Measurements from ENCODE around the gene TASOR2. TPM values are rescaled to one million over a fixed set of nuclear protein-coding genes. Genes with fewer than 3 reads are reported as not detected.

TASOR2 gene
- total RNA-seq, 4 donors from 2014 or later, result 51.8 to 71.8 (median 64.2) TPM

DNA sequence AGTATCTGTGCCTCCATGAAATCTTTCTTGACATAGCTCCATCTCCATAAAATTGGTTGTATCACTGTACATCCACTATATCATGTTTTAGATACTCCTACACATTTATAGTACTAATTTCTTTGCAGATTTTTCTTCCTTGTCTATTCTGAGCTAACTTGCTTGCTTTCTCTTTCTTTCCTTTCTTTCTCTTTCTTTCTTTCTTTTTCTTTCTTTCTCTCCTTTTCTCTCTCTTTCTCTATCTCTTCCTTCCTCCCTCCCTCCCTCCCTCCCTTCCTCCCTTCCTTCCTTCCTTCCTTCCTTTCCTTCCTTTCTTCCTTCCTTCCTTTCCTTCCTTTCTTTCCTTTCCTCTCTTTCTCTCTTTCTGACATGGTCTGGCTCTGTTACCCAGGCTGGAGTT is 23.7 kb downstream of the TASOR2 start:
- Histone ChIP-seq H3K4me1 (peaks cover 0 to 14% (median 0%) of the 10 kb centered on the region in 3 donors), H3K4me3 (no peak overlapping the region), H3K27me3 (no peaks in the 10 kb centered on the region), H3K9me3 (no peaks in the 10 kb centered on the region), H3K36me3 (no peaks in the 10 kb centered on the region), H3K27ac (no peak overlapping the region)
- TF ChIP-seq POLR2A (IDR thresholded peaks at IDR 0.05) (no peak), POLR2AphosphoS5 (IDR thresholded peaks at IDR 0.05) (no peak), EP300 (IDR thresholded peaks at IDR 0.05) (no peak)
- TF ChIP-seq, protein P1, sequence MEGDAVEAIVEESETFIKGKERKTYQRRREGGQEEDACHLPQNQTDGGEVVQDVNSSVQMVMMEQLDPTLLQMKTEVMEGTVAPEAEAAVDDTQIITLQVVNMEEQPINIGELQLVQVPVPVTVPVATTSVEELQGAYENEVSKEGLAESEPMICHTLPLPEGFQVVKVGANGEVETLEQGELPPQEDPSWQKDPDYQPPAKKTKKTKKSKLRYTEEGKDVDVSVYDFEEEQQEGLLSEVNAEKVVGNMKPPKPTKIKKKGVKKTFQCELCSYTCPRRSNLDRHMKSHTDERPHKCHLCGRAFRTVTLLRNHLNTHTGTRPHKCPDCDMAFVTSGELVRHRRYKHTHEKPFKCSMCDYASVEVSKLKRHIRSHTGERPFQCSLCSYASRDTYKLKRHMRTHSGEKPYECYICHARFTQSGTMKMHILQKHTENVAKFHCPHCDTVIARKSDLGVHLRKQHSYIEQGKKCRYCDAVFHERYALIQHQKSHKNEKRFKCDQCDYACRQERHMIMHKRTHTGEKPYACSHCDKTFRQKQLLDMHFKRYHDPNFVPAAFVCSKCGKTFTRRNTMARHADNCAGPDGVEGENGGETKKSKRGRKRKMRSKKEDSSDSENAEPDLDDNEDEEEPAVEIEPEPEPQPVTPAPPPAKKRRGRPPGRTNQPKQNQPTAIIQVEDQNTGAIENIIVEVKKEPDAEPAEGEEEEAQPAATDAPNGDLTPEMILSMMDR (IDR thresholded peaks at IDR 0.05), result no peak
- ATAC-seq, result no peak

DNA sequence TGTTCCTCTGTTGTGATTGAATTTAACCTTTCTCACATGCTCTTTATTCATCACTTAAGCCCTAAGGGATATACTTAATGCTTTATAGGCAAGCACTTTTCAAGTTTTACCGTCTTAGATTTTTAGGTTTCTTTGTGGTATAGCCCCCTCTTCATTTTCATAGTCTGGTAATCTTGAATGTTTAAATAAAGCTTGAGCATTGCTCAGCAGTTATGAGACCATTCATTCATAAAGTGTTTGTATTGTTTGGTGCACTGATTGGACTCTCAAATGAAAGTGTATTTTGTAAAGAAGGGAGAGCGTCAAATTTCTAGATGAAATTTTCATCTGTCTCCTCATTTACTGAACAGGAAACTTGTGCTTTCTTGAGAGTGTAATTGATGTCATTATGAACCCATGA is 25.2 kb downstream of the TASOR2 start:
- peaks cover 0 to 14% (median 0%) of the 10 kb centered on the region in 3 donors for H3K4me1 ChIP-seq
- no peaks in the 10 kb centered on the region for H3K27me3 ChIP-seq
- no peak overlapping the region for H3K27ac ChIP-seq
- no peaks in the 10 kb centered on the region for H3K9me3 ChIP-seq
- H3K36me3 ChIP-seq, result no peaks in the 10 kb centered on the region
- H3K4me3 ChIP-seq, result no peak overlapping the region
- 70 to 76% methylated on average over 2 of the region's 2 CpGs for WGBS, 2 donors (ENCODE audit: low coverage in 1 of 2)
- no peak for ATAC-seq
- TF ChIP-seq EP300 (IDR thresholded peaks at IDR 0.05) (no peak), POLR2AphosphoS5 (IDR thresholded peaks at IDR 0.05) (no peak), POLR2A (IDR thresholded peaks at IDR 0.05) (no peak)
- TF ChIP-seq, protein P1 (IDR thresholded peaks at IDR 0.05), result no peak

DNA sequence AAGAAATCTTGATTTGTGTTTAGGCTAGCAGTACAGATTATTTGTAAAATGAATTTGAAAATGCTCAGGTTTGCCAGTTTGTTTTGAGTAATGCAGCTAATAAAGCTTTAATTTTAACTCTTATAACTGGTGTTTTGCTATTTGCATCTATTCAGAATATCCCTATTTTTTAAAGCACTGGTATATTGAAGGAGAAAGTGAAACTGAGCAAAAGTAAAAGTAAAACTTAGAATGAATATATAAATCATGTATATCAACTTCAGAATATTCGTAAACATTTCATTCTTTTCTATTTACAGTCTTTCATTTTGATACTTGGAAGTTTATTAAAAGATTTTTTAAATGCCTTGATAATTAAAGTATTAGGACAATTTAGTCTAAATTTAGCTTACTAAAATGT is 26.2 kb downstream of the TASOR2 start:
- Histone ChIP-seq H3K27ac (no peak overlapping the region), H3K4me1 (peaks cover 0 to 14% (median 0%) of the 10 kb centered on the region in 3 donors), H3K27me3 (no peaks in the 10 kb centered on the region), H3K36me3 (no peaks in the 10 kb centered on the region), H3K9me3 (no peaks in the 10 kb centered on the region), H3K4me3 (no peak overlapping the region)
- 50 to 55% methylated on average over 1 of the region's 1 CpG for WGBS, 2 donors (ENCODE audit: low coverage in 1 of 2)
- TF ChIP-seq, protein P1 (IDR thresholded peaks at IDR 0.05), result no peak
- no peak for TF ChIP-seq POLR2A (IDR thresholded peaks at IDR 0.05)
- TF ChIP-seq EP300 (IDR thresholded peaks at IDR 0.05), result no peak
- no peak for TF ChIP-seq POLR2AphosphoS5 (IDR thresholded peaks at IDR 0.05)
- no peak for ATAC-seq

DNA sequence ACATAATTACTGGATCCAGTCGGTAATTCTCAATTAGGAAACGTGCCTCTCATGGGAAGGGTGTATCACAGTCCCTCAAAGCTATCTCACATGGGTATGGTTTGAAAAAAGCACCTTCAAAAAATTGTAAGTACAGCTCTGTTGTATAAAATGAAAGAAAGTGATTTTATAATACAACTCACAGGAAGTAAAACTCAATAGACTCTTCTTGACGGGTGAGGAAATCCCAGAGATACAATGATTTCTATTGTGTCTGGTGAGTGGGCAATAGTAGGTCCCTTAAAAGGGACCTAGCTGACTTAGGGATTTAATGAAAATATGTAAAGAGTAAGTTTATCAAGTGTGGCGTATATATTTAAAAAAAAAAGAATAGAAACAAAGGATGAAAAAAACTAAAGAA is 27.0 kb downstream of the TASOR2 start:
- ATAC-seq, result no peak
- Histone ChIP-seq H3K36me3 (no peaks in the 10 kb centered on the region), H3K27ac (no peak overlapping the region), H3K9me3 (no peaks in the 10 kb centered on the region), H3K27me3 (no peaks in the 10 kb centered on the region), H3K4me1 (peaks cover 0 to 14% (median 0%) of the 10 kb centered on the region in 3 donors), H3K4me3 (no peak overlapping the region)
- 68 to 72% methylated on average over 4 of the region's 4 CpGs for WGBS, 2 donors (ENCODE audit: low coverage in 1 of 2)
- TF ChIP-seq POLR2A (IDR thresholded peaks at IDR 0.05) (no peak), EP300 (IDR thresholded peaks at IDR 0.05) (no peak), POLR2AphosphoS5 (IDR thresholded peaks at IDR 0.05) (no peak)
- TF ChIP-seq, protein P1 (IDR thresholded peaks at IDR 0.05), result no peak

DNA sequence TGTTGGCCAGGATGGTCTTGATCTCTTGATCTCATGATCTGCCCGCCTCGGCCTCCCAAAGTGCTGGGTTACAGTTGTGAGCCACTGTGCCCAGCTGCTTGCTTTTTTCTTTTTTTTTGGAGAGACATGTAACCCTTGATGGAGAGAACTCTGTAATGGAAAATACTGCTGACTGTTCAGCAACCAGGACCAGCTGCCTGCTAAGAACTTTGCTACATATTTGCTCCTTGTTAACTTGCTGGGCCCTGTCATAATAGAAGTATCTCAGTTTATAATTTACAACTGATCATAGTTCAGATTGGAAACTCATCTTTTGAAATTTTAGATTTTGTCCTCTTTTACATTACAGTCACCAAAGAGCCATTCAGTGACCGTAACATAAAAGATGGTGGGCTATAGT is 34.9 kb downstream of the TASOR2 start:
- Histone ChIP-seq H3K27ac (no peak overlapping the region), H3K36me3 (peaks cover 0 to 34% of the 10 kb centered on the region in 2 donors), H3K4me1 (no peaks in the 10 kb centered on the region), H3K4me3 (no peak overlapping the region), H3K27me3 (no peaks in the 10 kb centered on the region), H3K9me3 (no peaks in the 10 kb centered on the region)
- no peak for ATAC-seq
- 61 to 83% methylated on average over 2 to 3 of the region's 3 CpGs for WGBS, 2 donors (ENCODE audit: low coverage in 1 of 2)
- TF ChIP-seq, protein P1 (IDR thresholded peaks at IDR 0.05), result no peak
- TF ChIP-seq POLR2A (IDR thresholded peaks at IDR 0.05), result no peak
- no peak for TF ChIP-seq EP300 (IDR thresholded peaks at IDR 0.05)
